H54 (cell line): Measurements from ENCODE around the gene NPEPL1.

Experiments used
- DNase-seq: peaks from one replicate; pipeline ENCODE4 v3.0.0; 2011; ENCODE audit warnings: low spot score, mixed read lengths; ENCODE audit not compliant: insufficient read length
- FAIRE-seq: peaks from 3 replicates; lab custom pipeline; 2011; peaks lifted over from hg19 to GRCh38; lab: Jason Lieb, UNC
- POLR2A ChIP-seq: IDR thresholded peaks from 2 replicates; pipeline ENCODE4 v1.6.1; 2011; ENCODE audit warnings: low read depth, mild to moderate bottlenecking, low read length

Gene NPEPL1

GRCh38 chr20:58651946-58652605, 40.5 kb upstream of the NPEPL1 start:
- TF ChIP-seq POLR2A = 0 out of 2 replicates have a peak, but pooled peaks have one; percentile 2
- FAIRE-seq (no peak), DNase-seq (peak; percentile 95)

- TF ChIP-seq POLR2A = 0 out of 2 replicates have a peak, but pooled peaks have one; percentile 4
- FAIRE-seq (no peak), DNase-seq (no peak)
Observed at GRCh38 chr20:58652606-58653294, 39.9 kb upstream of the NPEPL1 start.

- FAIRE-seq = no peak
Observed at GRCh38 chr20:58654337-58654736, 38.3 kb upstream of the NPEPL1 start.

GRCh38 chr20:58655328-58656107, 37.1 kb upstream of the NPEPL1 start:
- no peak for DNase-seq
- no peak for TF ChIP-seq POLR2A
- no peak for FAIRE-seq

More at GRCh38 chr20:58654337-58654736, 38.3 kb upstream of the NPEPL1 start:
- no peak for TF ChIP-seq POLR2A
- DNase-seq = no peak

- no peak for TF ChIP-seq POLR2A
- no peak for DNase-seq
- no peak for FAIRE-seq
Observed at GRCh38 chr20:58656831-58657230, 35.8 kb upstream of the NPEPL1 start.

- TF ChIP-seq POLR2A = no peak
- FAIRE-seq (no peak), DNase-seq (no peak)
Observed at GRCh38 chr20:58657262-58657661, 35.3 kb upstream of the NPEPL1 start.

- FAIRE-seq (no peak), DNase-seq (no peak)
- TF ChIP-seq POLR2A = no peak
Observed at GRCh38 chr20:58657986-58658385, 34.6 kb upstream of the NPEPL1 start.

- DNase-seq = no peak
- no peak for TF ChIP-seq POLR2A
- no peak for FAIRE-seq
Observed at GRCh38 chr20:58658760-58659159, 33.8 kb upstream of the NPEPL1 start.

- no peak for DNase-seq
- no peak for FAIRE-seq
- TF ChIP-seq POLR2A = no peak
Observed at GRCh38 chr20:58659841-58660240, 32.8 kb upstream of the NPEPL1 start.

- FAIRE-seq (no peak), DNase-seq (no peak)
- no peak for TF ChIP-seq POLR2A
Observed at GRCh38 chr20:58660855-58661597, 31.6 kb upstream of the NPEPL1 start.

- DNase-seq = no peak
- TF ChIP-seq POLR2A = no peak
- no peak for FAIRE-seq
Observed at GRCh38 chr20:58661598-58662473, 30.8 kb upstream of the NPEPL1 start.

- FAIRE-seq (no peak), DNase-seq (no peak)
- TF ChIP-seq POLR2A = no peak
Observed at GRCh38 chr20:58664331-58664730, 28.3 kb upstream of the NPEPL1 start.
